SIG-M5 (cell line): ENCODE measurements around the gene RAB4B.
A peak's percentile ranks its signal among the peaks of the same experiment; 100 is the strongest.
"Not testable (repeated sequence)": the region's sequence is repeated elsewhere in the genome, so short reads cannot be mapped to it uniquely, and the experiment has no call there.

ENCODE experiments used
- DNase-seq: peaks from one replicate; lab custom pipeline; 2025; lab: John Stamatoyannopoulos, UW

The RAB4B gene

GRCh38 chr19:40750874-40751537, 27.0 kb upstream of the RAB4B start, which contains the start of gene SNRPA:
SNRPA (plus strand) TSS chr19:40751203; CDS start chr19:40751409, 206 bp downstream.
- DNase-seq = peak; percentile 53

GRCh38 chr19:40752257-40752781, 25.7 kb upstream of the RAB4B start:
- no peak for DNase-seq

- DNase-seq = peak; percentile 67
These were observed 23.3 kb upstream of the RAB4B start for GRCh38 chr19:40754611-40755247.

GRCh38 chr19:40755248-40755624, 22.8 kb upstream of the RAB4B start:
- DNase-seq = no peak

- DNase-seq = no peak
These were observed 22.3 kb upstream of the RAB4B start for GRCh38 chr19:40755791-40756190.

GRCh38 chr19:40756502-40757110, 21.4 kb upstream of the RAB4B start:
- DNase-seq = no peak

GRCh38 chr19:40758491-40758890, 19.6 kb upstream of the RAB4B start:
- no peak for DNase-seq

- no peak for DNase-seq
These were observed 18.7 kb upstream of the RAB4B start for GRCh38 chr19:40759352-40759751.

GRCh38 chr19:40762754-40763470, 15.1 kb upstream of the RAB4B start:
- DNase-seq = no peak

- DNase-seq = no peak
These were observed 14.5 kb upstream of the RAB4B start for GRCh38 chr19:40763526-40763925.

GRCh38 chr19:40763963-40764362, 14.1 kb upstream of the RAB4B start:
- no peak for DNase-seq

- not testable (repeated sequence) for DNase-seq
These were observed 11.7 kb upstream of the RAB4B start for GRCh38 chr19:40766385-40766784.

- no peak for DNase-seq
These were observed 9.2 kb upstream of the RAB4B start for GRCh38 chr19:40768869-40769268.

- DNase-seq = not testable (repeated sequence)
These were observed 6.8 kb upstream of the RAB4B start for GRCh38 chr19:40771101-40771862.

GRCh38 chr19:40774916-40775631, 3.0 kb upstream of the RAB4B start, which contains the start of gene MIA:
MIA (plus strand) TSS chr19:40775521; CDS start chr19:40775543, 22 bp downstream.
- no peak for DNase-seq

- DNase-seq = no peak
These were observed 2.4 kb upstream of the RAB4B start for GRCh38 chr19:40775632-40776022.

GRCh38 chr19:40776364-40776763, 1.7 kb upstream of the RAB4B start:
- no peak for DNase-seq

- DNase-seq = peak; percentile 93
These were observed 959 bp upstream of the RAB4B start for GRCh38 chr19:40776932-40777644.

GRCh38 chr19:40777645-40777936, 456 bp upstream of the RAB4B start:
- no peak for DNase-seq

GRCh38 chr19:40778706-40779284, 748 bp downstream of the RAB4B start:
- DNase-seq = no peak
